HG02840 (cell line): ENCODE measurements around the gene ATP11A.

ENCODE experiments used
- ATAC-seq: cut with Tn5 transposase; IDR thresholded peaks from one replicate; pipeline ENCODE4 v1.9.1; 2021; ENCODE audit warnings: mild to moderate bottlenecking, moderate library complexity, moderate number of reproducible peaks; ENCODE audit not compliant: unreplicated experiment, low FRiP score

The ATP11A gene

DNA sequence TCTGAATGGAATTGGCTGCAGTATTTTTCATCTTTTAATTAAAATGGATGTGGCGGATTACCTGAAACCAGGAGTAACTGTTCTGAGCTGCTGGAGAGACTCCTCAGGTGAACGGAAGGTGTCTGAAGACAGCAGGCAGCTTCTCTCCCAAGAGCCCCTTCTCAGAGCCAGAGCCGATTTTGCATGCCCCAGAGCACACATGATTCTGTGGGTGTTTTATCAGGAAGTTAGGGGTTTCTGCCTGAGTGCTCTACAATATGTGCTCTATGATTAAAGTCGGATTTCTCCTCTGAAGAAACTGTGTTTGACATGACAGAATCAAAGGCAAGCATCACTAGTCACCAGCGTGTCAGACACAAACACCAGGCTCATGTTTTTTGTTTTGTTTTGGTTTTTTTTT lies 218.5 kb downstream of the ATP11A start:
- no peak for ATAC-seq

DNA sequence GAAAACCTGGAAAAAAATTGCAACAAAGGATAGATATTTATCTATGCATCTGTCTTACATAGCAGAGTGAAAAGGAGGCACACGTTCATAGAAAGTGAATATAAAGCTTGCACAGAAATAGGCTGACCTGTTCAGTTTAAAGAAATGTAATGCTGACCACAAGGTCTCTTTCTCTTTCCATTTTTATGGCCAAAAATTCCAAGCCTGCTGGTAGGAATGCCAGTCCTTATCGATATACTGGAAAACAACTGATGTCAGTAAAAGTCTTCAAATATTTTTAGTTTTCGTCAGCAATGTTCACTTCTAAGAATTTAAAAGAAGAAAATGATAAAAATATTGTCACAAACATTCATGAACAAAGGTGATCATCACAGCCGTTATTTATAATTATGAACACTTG lies 220.2 kb downstream of the ATP11A start:
- no peak for ATAC-seq

DNA sequence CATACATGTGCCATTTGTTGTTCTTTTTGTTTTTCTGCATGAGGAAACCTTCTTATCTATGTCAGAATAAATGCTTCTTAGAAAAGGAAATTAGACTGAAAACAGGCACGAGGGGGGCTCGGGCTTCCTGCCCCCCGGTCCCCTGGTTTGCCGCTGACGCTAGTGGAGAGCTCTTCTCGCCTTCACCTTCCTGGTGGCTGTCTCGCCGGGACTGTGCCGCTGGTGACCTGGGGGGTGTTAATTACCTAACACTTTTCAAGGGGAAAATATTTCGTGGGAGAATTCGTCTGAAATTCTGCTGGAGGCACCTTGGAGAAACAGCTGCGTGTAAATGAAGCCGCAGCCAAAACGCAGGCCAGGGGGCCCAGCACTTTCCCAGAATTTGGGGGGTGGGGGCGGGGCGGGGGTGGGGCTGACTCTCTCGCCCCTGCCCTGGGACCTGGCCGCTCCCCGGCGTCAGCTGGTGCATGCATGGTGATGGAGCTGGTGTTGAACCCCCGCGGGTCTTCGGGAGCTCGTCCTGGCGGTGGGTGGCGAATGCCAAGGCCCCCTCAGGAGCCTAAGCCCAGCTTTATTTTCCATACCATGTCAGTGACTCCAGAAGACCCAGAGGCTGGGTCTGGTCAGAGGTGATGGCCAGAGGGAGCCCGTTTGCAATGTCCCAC lies 220.9 kb downstream of the ATP11A start:
- no peak for ATAC-seq

- ATAC-seq = no peak
Observed at GRCh38 chr13:112911285-112911701, 221.5 kb downstream of the ATP11A start.

DNA sequence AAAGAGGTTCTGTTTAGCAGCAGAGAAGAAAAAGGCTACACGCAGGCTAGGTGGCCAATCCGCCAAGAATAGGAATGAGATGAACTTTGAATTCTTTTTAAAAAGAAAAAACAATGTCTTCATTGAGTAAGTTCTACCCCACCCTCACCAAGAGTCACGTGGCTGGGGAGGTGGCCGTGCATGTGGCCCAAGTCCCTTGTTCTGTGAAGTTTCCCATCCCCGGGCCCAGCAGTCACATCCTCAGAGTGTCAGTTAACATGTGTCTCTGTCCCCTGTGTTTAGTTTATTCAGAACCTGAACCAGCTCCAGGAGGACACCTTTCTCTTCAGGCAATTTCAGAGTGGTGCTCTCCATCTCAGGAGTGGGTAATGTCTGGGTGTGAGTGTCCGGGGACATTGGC lies 222.0 kb downstream of the ATP11A start:
- no peak for ATAC-seq

DNA sequence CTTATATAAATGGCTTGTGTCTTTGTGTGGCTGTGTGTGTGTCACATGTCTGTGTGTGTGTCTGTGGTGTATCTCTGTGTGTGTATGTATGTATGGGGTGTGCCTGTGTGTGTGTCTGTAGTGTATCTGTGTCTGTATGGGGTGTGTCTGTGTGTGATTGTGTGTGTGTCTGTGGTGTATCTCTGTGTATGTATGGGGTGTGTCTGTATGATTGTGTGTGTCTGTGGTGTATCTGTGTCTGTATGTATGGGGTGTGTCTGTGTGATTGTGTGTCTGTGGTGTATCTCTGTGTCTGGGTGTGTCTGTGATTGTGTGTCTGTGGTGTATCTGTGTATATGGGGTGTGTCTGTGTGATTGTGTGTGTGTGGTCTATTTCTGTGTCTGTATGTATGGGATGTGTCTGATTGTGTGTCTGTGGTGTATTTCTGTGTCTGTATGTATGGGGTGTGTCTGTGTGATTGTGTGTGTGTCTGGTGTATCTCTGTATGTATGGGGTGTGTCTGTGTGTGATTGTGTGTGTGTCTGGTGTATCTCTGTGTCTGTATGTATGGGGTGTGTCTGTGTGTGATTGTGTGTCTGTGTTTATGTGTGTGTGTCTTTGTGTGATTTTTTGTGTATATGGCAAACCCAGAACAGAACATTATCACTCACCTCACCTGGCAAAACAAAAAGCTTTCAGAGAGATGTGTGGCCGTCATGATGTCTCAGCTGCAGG lies 223.0 kb downstream of the ATP11A start:
- no peak for ATAC-seq

DNA sequence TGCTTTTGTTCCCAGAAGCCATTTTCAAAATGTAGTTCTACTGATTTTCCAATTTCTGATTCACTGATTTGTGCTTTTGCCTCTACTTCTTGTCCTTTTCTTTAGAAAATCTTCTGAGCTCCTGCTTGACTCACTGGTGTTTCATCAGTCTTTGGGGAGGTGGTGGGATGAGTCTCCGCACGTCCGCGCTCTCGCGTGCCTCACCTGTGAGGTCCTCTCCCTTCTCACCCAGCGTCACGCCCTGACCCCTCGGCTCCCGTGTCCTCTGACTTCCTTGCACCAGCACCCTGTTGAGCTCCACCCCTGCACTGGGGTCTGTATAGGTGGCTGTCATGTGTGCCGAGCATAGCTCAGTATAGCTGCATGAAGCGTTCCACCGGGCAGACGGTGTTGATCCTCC lies 226.5 kb downstream of the ATP11A start:
- no peak for ATAC-seq

DNA sequence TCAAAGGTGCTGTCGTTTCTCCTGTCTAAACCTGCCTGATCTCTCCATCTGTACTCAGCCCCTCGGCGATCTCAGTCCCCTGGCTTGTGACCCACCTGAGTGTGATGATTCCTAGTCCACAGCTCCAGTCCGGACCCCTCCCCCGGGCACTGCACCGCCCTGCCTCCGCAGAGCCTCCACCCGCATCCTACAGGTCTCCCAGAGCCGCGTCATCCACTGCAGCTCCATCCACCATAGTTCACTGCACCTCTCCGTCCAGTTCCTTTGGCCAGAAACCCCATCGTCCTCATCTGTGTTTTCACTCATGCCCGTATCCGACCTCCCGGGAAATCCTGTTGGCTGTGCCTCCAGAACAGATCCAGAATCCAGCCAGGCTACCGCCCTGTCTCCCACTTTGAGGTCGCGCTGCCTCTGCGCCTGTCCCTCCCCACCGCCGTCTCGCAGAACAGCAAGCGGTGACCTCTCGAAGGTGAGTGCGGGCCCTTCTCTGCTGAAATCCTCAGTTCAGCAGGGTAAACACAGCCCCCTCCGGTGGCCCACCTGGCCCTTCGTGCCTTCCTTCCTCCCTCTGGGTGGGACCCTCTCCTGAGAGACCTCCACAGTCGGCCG lies 227.3 kb downstream of the ATP11A start:
- no peak for ATAC-seq

- no peak for ATAC-seq
Observed at GRCh38 chr13:112917737-112918136, 227.9 kb downstream of the ATP11A start.

DNA sequence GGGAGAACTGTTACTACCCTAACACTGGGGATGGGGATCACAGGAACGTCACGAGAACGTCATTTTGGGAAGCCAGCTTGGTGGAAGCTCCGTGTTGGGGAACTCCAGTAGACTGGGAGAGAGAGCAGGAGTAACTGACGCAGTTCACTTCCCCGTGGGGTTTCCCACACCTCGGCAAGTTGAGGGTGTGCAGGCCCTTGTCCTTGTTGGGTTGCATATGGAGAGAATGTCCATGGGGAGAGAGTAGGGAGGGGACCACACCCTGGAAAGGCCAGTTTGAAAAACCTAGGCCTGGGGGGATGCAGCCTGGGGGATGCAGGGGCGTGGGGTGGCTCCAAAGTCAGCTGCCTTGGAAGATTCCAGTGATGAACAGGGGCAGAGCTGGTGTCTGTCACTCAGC lies 228.4 kb downstream of the ATP11A start:
- no peak for ATAC-seq

DNA sequence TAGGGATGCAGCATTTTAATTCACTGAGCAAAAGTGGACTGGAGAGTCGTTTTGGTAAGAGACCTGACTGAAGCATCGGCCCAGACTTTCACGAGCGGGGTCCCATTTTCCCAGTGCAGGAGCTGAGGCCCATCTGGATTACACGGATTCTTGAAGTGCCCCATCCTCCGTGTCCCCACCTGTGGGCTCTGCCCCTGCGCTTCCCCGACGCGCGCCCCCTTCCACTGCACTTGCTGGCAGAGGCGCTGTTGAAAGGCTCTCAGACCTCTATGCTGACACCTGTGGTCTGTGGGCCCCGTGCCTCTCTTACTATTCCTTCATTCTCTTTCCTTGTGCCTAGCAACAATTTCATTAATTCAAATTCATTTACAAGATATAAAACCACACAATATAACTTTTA lies 228.9 kb downstream of the ATP11A start:
- no peak for ATAC-seq

DNA sequence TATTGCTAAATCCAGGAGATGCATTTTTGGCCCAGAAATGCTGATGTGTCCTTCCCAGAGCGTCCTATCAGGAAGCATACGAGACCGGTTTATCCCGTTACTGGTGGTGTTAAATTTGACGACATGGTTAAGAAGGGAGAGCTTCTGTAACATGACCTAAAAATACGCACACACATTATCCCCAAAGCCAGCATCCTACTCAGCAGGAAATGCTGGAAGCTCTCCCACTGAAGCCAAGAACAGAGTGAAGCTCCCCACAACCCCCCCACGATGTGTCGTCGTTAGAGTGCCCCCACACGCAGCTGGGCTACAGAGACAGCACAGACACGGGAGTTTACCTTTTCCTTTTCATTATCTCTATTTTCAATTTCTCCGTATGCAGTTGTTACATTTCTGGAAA lies 234.1 kb downstream of the ATP11A start:
- no peak for ATAC-seq

DNA sequence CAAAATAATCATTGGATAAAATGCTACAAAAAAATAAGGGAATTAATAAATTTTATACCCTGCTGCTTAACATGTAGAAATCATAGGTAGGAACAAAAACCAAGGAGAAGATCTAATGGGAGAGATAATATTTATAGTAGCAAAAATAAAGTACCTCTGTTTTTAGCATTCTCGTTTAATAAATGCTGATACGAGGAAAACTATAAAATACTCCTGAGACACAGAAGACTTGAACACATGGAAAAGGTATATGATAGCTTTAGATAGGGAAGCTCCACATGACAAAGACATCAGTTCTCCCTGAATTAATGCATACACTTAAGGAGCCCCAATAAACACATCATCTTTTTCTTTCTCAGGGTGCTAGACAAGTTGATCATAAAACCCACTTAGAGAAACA lies 234.5 kb downstream of the ATP11A start:
- no peak for ATAC-seq

DNA sequence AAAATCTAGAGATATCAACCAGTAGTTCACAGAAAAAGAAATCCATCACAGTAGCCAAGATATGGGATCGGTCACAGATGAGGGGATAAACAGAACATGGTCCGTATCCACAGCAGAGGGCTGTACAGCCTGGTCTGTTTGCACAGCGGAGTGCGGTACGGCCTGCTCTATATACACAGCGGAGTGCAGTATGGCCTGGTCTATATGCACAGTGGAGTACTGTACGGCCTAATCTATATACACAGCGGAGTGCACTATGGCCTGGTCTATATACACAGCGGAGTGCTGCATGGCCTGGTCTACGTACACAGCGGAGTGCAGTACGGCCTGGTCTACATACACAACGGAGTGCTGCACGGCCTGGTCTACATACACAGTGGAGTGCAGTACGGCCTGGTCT lies 236.2 kb downstream of the ATP11A start:
- ATAC-seq = no peak

DNA sequence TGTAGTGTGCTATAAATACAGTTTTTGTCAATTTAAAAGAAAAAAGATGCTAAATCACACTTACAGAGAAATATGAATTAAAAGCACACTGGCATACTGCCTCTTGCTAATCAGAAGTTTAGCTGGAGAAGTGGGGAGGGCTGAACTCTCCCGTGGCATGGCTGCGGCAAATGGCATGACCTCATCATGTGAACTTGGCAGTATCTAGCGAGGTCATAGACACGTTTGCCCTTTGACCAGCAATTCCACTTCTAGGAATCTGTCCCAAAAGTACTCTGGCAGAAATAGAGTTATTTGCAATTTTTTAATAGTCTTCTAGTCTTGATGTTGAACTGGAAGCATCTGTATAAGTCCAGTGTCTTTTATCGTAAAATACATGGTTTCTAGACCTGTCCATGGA lies 237.2 kb downstream of the ATP11A start:
- ATAC-seq = no peak

GRCh38 chr13:112928020-112928971 lies 238.5 kb downstream of the ATP11A start:
- ATAC-seq = no peak

DNA sequence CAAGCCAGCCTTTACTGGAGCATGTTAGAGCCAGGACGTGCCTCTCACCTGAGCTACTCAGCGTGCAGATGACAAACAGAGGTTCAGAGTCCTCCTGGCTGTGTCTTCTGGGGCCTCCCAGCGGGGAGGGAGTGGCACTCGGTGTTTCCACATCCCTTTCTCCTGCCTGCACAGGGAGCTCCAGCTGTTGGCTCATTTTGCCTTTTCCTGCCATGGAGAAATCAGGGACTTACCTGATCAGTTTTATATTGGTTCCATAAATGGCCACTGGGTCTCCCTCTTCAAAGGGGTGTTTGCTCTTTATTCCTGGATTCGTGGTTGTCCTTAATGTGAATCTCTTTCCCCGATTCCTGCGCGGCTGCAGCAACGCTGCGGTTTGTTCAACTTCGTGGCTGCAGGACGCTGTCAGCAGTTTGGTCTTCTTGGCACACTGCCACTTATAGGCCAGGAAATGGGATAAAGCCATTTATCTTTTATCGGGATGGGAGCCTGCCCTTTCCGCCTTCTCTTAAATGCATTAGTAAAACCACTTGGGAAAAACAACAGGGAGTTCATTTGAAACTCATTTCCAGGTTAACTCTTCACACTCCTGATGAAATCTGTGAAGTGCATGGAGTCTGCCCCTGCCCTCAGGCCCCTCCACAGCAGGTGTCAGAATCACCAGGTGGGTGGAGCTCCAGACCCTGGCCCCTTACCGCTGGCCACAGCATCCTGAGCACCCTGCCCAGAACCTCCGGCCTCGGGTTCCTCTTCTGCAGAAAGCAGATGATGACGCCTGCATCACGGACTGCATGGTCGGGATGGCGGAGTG lies 239.3 kb downstream of the ATP11A start:
- ATAC-seq = no peak

DNA sequence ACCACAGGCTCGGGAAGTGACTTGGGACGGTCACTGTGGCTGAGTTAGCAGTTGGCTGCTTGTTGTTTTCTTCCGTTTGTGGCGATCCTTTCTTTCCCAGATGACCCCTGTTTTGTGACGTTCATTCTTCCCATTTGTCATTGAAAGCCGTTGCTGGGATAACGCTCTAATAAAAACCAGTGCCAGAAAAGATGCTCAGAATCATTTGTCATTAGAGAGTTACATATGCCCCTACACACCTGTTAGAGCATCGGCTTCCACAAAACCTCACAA lies 239.9 kb downstream of the ATP11A start:
- ATAC-seq = no peak

DNA sequence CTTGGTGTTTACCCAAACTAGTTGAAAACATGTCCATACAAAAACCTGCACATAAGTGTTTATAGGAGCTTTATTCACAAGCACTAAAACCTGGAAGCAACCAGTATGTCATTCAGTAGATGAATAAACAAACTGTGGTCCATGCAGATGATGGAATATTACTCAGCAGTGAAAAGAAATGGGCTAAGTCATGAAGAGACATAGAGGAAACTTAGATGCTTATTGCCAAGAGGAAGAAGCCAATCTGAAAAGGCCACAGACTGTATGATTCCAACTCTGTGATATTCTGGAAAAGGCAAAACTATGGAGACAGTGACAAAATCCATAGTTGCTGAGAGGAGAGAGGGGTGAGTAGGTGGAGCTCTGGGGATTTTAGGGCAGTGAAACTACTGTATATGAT lies 240.4 kb downstream of the ATP11A start:
- ATAC-seq = no peak
